ENCODE measurements around the gene SPATA6L.

- TF ChIP-seq CTCF (IDR thresholded peaks at IDR 0.05) (no peak), POLR2A (IDR thresholded peaks at IDR 0.05) (no peak)
Measured at GRCh38 chr9:4638968-4639367, 27.3 kb downstream of the SPATA6L start.

Data from body of pancreas (tissue), 4 donors.